ENCODE measurements around the gene PSMB3.

PSMB3 gene

DNA sequence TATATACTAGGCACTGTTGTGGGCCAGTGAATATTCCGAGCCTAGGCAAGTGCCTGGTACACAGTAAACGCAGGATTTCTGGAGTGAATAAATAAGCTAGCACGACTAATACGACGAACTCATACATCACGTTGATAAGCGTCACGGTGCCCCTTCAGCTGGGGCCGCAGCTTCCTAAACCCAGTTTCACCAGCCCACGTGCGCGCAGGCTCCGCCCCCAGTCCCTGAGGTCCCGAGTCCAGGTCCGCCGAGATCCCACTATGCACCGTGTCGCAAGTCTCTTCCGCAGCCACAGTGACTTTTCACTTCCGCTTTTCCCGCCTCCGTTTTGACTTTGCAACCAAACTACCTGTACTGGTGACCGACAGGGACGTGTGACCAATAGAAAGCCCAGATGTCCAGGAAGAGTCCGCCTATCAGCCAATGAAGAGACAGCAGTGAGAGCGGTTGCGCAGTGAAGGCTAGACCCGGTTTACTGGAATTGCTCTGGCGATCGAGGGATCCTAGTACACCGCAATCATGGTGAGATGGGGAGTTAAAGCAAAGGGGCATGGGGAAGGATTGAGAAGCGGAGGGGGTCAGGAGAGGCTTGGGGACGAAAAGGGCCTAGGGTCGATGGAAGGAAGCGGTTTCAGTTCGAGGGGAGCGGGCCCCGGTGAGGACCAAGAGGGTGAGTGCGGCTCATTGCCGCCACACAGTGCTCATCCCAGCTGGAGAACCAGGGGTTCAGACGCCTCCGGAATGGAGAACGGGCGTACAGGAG, at the start of gene PSMB3:
Gene PSMB3 (plus strand): TSS at position 434 of the 763 bp plus-strand sequence. CDS start 86 bp downstream, at position 520.
- TF ChIP-seq FOXM1 (IDR thresholded peaks at IDR 0.05; ENCODE audit: borderline replicate concordance, low read depth) (no peak), RAD21 (IDR thresholded peaks at IDR 0.05; ENCODE audit: low read depth) (no peak), TCF12 (IDR thresholded peaks at IDR 0.05; ENCODE audit: low read depth) (no peak), CEBPB (IDR thresholded peaks at IDR 0.05) (peak; percentile 31; the same call in 1 of the 2 replicates), YY1 (IDR thresholded peaks at IDR 0.05; ENCODE audit: low read depth) (no peak), TAF1 (IDR thresholded peaks at IDR 0.05; ENCODE audit: low read depth) (peak; percentile 67), TEAD4 (IDR thresholded peaks at IDR 0.05) (no peak), CREB1 (IDR thresholded peaks at IDR 0.05; ENCODE audit: low read depth) (no peak), ZBTB7A (IDR thresholded peaks at IDR 0.05; ENCODE audit: low read depth) (no peak), EP300 (IDR thresholded peaks at IDR 0.05; ENCODE audit: borderline replicate concordance) (no peak), EGR1 (IDR thresholded peaks at IDR 0.05) (peak; percentile 68), NFIC (IDR thresholded peaks at IDR 0.05) (no peak)
- TF ChIP-seq, protein P1, sequence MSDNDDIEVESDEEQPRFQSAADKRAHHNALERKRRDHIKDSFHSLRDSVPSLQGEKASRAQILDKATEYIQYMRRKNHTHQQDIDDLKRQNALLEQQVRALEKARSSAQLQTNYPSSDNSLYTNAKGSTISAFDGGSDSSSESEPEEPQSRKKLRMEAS (IDR thresholded peaks at IDR 0.05) = peak; percentile 99
- TF ChIP-seq, protein P2, sequence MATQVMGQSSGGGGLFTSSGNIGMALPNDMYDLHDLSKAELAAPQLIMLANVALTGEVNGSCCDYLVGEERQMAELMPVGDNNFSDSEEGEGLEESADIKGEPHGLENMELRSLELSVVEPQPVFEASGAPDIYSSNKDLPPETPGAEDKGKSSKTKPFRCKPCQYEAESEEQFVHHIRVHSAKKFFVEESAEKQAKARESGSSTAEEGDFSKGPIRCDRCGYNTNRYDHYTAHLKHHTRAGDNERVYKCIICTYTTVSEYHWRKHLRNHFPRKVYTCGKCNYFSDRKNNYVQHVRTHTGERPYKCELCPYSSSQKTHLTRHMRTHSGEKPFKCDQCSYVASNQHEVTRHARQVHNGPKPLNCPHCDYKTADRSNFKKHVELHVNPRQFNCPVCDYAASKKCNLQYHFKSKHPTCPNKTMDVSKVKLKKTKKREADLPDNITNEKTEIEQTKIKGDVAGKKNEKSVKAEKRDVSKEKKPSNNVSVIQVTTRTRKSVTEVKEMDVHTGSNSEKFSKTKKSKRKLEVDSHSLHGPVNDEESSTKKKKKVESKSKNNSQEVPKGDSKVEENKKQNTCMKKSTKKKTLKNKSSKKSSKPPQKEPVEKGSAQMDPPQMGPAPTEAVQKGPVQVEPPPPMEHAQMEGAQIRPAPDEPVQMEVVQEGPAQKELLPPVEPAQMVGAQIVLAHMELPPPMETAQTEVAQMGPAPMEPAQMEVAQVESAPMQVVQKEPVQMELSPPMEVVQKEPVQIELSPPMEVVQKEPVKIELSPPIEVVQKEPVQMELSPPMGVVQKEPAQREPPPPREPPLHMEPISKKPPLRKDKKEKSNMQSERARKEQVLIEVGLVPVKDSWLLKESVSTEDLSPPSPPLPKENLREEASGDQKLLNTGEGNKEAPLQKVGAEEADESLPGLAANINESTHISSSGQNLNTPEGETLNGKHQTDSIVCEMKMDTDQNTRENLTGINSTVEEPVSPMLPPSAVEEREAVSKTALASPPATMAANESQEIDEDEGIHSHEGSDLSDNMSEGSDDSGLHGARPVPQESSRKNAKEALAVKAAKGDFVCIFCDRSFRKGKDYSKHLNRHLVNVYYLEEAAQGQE (IDR thresholded peaks at IDR 0.05; ENCODE audit: low read depth) = no peak
- TF ChIP-seq, protein P3, sequence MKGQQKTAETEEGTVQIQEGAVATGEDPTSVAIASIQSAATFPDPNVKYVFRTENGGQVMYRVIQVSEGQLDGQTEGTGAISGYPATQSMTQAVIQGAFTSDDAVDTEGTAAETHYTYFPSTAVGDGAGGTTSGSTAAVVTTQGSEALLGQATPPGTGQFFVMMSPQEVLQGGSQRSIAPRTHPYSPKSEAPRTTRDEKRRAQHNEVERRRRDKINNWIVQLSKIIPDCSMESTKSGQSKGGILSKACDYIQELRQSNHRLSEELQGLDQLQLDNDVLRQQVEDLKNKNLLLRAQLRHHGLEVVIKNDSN (IDR thresholded peaks at IDR 0.05) = peak; percentile 93

DNA sequence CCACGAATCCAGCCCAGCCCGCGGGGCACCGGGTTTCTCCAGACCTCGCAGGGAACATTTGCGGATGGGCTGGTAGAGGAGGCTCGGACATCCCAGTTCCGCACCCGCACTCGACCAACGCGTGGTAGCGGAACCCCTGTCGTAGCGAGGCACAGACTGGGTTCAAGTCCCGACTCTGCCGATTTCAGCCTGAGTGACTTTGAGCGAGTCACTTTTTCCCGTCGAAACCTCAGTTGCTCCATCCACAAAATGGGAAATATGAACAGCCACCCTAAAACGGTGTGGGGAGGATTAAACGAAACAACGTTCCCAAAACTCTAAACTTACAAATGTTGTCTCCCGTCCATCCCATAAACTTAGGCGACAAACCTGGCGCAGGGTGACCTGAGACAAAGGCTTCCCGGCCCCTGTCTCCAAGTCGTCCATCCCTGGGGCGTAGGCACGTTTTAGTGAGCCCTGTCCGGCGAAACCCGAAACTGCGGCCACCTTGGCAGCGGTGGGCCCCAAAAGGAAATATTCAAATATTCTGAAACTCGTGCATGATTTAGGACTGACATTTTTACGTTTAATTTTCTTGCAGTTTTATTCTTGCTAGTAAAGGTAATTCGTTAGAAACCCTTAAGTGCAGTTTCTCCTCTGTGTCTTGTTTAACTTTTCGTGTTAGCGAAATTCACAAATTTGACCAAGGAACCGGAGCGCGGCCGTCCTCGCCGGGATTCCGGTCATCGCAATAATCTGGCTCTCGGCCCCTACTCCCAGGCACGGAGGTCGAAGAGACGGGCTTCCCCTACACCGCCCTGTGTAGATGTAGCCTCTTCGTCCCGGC, 49.4 kb upstream of the PSMB3 start:
- TF ChIP-seq, protein P2 (IDR thresholded peaks at IDR 0.05; ENCODE audit: low read depth) = no peak
- TF ChIP-seq, protein P3 (IDR thresholded peaks at IDR 0.05) = no peak
- TF ChIP-seq EGR1 (IDR thresholded peaks at IDR 0.05) = no peak
- TF ChIP-seq EP300 (IDR thresholded peaks at IDR 0.05; ENCODE audit: borderline replicate concordance) = no peak
- no peak for TF ChIP-seq CEBPB (IDR thresholded peaks at IDR 0.05)
- TF ChIP-seq CREB1 (IDR thresholded peaks at IDR 0.05; ENCODE audit: low read depth) = no peak
- no peak for TF ChIP-seq TEAD4 (IDR thresholded peaks at IDR 0.05)
- TF ChIP-seq YY1 (IDR thresholded peaks at IDR 0.05; ENCODE audit: low read depth) = no peak
- TF ChIP-seq NFIC (IDR thresholded peaks at IDR 0.05) = no peak
- TF ChIP-seq, protein P1 (IDR thresholded peaks at IDR 0.05) = no peak

DNA sequence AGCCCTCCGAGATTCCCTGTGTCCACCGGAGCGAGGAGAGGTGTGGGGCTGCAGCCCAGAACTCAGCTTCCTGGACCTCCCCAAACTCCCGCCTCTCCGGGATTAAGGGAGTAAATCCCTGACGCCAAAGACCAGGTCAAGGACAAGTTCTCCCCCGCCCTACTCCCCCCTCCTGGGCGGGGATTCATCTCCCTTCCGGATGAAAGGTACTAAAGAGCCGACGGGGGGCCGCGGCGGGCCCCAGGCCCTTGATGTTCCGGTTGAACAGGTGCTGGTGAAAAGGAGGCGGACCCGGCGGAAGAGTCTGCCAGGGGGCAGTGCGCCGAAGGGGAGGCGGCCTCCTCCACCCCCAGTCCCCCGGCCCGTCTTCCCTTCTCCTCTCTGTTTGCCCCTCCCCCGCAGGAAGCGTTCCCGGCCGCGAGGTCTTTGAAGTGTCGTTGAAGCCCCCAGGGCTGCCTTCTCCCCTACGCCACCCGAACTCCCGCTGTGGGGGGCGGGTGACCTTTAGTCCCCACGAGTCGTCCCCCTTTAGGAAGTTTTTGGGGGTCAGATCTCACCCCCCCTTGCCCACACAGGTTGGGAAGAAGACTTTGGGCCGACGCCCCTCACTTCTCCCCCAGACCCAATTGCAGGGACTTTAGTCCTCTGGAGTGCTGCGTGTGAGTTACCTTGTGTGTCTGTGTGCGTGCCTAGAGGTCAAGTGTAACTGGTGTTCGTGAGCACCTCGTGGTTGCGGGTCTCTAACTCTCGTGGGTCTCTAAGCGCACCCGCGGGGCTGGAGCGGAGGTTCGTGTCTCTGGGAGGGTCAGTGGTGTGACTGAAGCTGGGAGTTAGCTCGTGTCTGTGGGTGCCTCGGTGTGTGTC, 48.6 kb upstream of the PSMB3 start:
- TF ChIP-seq, protein P3 (IDR thresholded peaks at IDR 0.05) = no peak
- TF ChIP-seq EGR1 (IDR thresholded peaks at IDR 0.05) = peak; percentile 48; the same call in 1 of the 2 replicates
- TF ChIP-seq, protein P2 (IDR thresholded peaks at IDR 0.05; ENCODE audit: low read depth) = no peak
- TF ChIP-seq RAD21 (IDR thresholded peaks at IDR 0.05; ENCODE audit: low read depth) = no peak
- no peak for TF ChIP-seq CREB1 (IDR thresholded peaks at IDR 0.05; ENCODE audit: low read depth)
- peak; percentile 91 for TF ChIP-seq ZBTB7A (IDR thresholded peaks at IDR 0.05; ENCODE audit: low read depth)
- TF ChIP-seq TAF1 (IDR thresholded peaks at IDR 0.05; ENCODE audit: low read depth) = no peak
- peak; percentile 92 for TF ChIP-seq TCF12 (IDR thresholded peaks at IDR 0.05; ENCODE audit: low read depth)
- TF ChIP-seq, protein P1 (IDR thresholded peaks at IDR 0.05) = peak; percentile 55; the same call in 1 of the 2 replicates
- peak; percentile 59 for TF ChIP-seq TEAD4 (IDR thresholded peaks at IDR 0.05)
- peak; percentile 83; the same call in 1 of the 2 replicates for TF ChIP-seq EP300 (IDR thresholded peaks at IDR 0.05; ENCODE audit: borderline replicate concordance)
- TF ChIP-seq NFIC (IDR thresholded peaks at IDR 0.05) = peak; percentile 83
- no peak for TF ChIP-seq CEBPB (IDR thresholded peaks at IDR 0.05)
- TF ChIP-seq YY1 (IDR thresholded peaks at IDR 0.05; ENCODE audit: low read depth) = 0 out of 2 replicates have a peak, but pooled peaks have one; percentile 27
- peak; percentile 61; the same call in 1 of the 2 replicates for TF ChIP-seq FOXM1 (IDR thresholded peaks at IDR 0.05; ENCODE audit: borderline replicate concordance, low read depth)
